NCI-H2196 treated with DMSO at 0.1 percent for 48 hours (cell line): ENCODE results near the gene ALKBH7.
"Not testable (repeated sequence)": the region's sequence is repeated elsewhere in the genome, so short reads cannot be mapped to it uniquely, and the experiment has no call there.

Experiments used
- DNase-seq: peaks from one replicate; lab custom pipeline; 2025; ENCODE audit not compliant: unreplicated experiment; lab: John Stamatoyannopoulos, UW

The ALKBH7 gene, protein sequence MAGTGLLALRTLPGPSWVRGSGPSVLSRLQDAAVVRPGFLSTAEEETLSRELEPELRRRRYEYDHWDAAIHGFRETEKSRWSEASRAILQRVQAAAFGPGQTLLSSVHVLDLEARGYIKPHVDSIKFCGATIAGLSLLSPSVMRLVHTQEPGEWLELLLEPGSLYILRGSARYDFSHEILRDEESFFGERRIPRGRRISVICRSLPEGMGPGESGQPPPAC

DNA sequence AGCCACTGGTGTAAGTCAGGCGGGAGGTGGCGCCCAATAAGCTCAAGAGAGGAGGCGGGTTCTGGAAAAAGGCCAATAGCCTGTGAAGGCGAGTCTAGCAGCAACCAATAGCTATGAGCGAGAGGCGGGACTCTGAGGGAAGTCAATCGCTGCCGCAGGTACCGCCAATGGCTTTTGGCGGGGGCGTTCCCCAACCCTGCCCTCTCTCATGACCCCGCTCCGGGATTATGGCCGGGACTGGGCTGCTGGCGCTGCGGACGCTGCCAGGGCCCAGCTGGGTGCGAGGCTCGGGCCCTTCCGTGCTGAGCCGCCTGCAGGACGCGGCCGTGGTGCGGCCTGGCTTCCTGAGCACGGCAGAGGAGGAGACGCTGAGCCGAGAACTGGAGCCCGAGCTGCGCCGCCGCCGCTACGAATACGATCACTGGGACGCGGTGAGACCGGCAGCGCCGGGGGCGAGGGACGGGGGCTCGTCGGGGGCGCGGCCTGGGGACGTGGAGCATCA is at the start of gene ALKBH7:
Gene ALKBH7 (plus strand): TSS at position 201 of the 502 bp plus-strand sequence. CDS start 27 bp downstream, at position 228.
- DNase-seq: peak; percentile 99

GRCh38 chr19:6324757-6325156 is 47.8 kb upstream of the ALKBH7 start:
- no peak for DNase-seq

GRCh38 chr19:6325614-6326013 is 47.0 kb upstream of the ALKBH7 start:
- DNase-seq: no peak

DNA sequence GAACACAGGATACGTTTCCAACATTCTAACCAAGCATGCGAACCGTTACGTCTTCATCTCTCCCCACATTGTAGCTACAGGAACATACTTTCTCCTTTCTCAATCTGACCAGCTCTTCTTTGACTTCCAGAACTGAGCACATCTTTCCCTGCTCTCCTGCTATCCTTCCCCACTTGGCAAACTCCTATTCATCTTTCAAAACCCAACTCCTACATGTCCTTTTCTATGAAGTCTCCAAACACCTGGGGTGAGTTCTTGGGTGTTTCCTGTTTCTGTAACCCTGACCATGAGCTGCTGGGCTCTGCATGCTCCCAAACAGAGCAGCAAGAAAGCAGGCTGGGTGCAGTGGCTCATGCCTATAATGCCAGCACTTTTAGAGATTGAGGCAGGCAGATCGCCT is 45.8 kb upstream of the ALKBH7 start:
- no peak for DNase-seq

DNA sequence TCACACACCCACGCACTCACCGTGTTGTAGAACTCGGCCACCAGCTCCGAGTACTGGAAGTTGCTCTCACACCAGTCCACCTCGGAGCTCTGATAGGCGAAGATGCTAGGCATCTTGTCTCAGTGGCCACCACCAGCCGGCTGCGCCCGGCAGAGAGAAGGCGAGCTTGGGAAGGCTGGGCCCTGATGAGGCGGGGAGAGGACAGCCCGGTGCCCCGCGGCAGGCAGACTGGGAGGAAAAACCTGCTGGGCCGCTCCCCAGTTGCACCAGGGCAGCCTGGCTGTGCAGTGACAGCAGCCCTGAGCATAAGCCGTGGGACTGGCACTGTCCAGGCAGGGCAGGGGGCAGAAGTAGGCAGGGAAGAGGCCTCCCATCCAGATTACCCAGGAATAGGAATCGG is 39.2 kb upstream of the ALKBH7 start, which contains the start of gene ACER1:
Gene ACER1 (minus strand): TSS at position 174 of the 400 bp plus-strand sequence. CDS start 61 bp downstream, at position 113.
- no peak for DNase-seq

DNA sequence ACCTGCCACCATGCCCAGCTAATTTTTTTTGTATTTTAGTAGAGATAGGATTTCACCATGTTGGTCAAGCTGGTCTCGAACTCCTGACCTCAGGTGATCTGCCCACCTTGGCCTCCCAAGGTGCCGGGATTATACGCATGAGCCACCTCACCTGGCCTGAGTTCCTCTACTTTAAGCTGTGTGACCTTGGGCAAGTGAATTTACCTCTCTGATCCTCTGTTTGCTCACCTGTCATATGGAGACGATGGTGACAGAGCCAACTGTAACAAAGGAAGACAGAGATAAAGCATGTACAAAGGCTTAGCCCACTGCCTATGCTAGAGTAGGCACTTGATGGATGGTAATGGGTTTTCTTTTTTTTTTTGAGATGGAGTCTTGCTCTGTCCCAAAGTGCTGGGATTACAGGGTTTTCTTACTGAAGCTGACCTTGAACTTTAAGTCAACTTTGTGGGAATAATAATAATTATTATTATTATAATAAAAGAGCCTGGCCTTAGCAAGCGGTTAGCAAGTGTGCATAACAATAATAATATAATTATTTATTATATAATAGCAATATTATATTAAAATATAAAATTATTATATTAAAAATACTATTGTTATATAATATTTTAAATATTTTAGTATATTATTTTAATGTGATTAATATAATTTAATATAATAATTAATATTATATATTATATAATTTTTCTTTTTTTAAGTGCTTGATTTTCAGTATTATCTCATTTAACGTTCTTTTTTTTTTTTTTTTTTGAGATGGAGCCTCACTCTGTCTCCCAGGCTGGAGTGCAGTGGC is 37.9 kb upstream of the ALKBH7 start:
- no peak for DNase-seq

GRCh38 chr19:6340493-6341201 is 31.9 kb upstream of the ALKBH7 start:
- DNase-seq: no peak

DNA sequence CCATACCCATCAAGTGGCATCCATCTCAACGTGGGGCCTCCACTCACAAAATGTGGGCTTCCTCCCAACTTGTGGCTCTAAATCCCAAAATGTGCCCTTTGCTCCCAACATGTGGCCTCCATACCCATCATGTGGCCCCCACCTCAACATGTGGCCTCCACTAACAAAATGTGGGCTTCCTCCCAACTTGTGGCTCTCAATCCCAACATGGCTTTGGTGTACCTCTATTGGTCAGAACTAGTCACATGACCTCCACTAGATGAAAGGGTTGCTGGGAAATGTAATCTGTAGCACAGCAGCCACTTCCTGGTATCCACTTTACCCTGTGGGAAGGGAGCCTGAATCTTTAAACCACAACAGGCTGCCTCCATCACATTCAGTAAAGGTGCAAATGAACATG is 29.1 kb upstream of the ALKBH7 start:
- DNase-seq: no peak

DNA sequence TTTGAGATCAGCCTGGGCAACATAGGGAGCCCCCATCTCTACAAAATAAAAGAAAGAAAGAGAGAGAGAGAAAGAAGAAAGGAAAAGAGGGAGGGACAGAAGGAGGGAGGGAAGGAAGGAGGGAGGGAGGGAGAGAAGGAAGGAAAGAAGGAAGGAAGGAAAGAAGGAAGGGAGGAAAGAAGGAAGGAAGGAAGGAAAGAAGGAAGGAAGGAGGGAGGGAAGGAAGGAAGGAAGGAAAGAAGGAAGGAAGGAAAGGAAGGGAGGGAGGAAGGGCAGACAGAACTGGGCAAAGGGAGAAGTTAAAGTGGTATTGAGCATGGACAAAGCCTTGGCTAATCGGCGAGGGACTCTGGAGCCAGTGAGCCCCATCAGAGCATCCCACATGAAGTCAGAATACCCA is 23.3 kb upstream of the ALKBH7 start:
- DNase-seq: not testable (repeated sequence)

- no peak for DNase-seq
Measured at GRCh38 chr19:6350688-6351087, 21.9 kb upstream of the ALKBH7 start.

GRCh38 chr19:6352381-6353165 is 20.0 kb upstream of the ALKBH7 start:
- DNase-seq: no peak

DNA sequence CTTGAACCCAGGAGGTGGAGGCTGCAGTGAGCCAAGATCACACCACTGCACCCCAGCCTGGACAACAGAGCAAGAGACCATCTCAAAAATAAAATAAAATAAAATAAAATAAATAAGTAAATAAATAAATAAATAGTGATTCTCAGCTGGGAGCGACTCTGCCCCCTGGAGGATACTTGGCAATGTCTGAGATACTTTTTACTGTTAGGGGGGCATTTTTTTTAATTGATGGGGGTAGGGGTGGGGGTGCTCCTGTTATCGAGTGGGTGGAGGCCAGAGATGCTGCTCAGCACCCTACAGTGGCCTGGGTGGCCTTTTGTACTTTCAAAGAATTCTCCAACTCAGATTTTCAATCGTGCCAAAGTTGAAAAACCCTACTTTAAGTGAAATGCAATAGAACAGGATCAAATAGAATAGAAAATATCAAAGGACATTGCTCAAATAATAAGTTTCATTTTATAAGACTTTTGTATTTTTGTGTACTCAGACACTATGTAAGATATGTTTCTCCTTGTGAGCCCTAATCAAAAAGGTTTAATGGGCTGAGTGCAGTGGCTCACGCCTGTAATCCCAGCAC is 18.4 kb upstream of the ALKBH7 start:
- no peak for DNase-seq

- not testable (repeated sequence) for DNase-seq
Measured at GRCh38 chr19:6355321-6356040, 17.1 kb upstream of the ALKBH7 start.

GRCh38 chr19:6357174-6357573 is 15.4 kb upstream of the ALKBH7 start:
- DNase-seq: no peak

GRCh38 chr19:6358003-6358402 is 14.6 kb upstream of the ALKBH7 start:
- no peak for DNase-seq

DNA sequence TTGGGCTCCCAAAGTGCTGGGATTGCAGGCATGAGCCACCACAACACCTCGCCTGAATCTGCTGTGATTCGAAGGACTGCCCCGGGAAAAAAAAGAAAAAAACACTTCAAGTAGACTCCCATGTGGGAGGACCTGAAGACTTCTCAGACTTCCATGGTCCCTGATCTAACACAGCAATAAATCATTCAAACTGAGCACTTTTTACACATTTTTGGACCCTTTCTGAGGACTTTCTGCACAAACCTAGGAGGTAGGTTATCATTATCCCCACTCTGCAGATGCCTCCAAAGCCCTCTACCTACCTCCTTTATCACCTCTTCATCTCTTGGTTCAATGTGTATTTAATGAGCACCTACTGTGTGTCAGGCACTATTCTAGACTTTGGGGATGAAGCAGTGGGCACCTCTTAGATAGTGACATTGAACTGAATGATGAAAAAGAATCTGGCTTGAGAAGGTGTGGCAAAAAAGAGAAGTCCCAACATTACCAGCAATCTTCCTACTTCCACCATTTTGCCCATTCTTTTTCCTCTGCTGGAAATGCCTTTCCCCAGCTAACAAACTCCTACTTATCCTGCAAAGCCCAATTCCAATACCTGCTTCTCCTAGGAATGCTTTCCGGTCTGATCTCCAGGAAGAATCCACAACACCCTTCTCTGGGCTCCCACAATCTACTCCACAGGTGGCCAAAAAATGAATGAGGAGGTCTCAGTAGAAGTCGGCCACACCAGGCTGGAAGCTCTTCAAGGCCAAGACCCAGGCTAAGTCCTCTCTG is 12.8 kb upstream of the ALKBH7 start:
- DNase-seq: no peak

GRCh38 chr19:6360445-6360844 is 12.1 kb upstream of the ALKBH7 start:
- DNase-seq: not testable (repeated sequence)

- not testable (repeated sequence) for DNase-seq
Measured at GRCh38 chr19:6360857-6361216, 11.8 kb upstream of the ALKBH7 start.

- no peak for DNase-seq
Measured at GRCh38 chr19:6362027-6362350, 10.6 kb upstream of the ALKBH7 start.
